Stimulated activated CD8-positive, alpha-beta memory T cell treated with anti-CD3 and anti-CD28 coated beads, Interleukin-15, amount 100 ng/mL, for 4 hours (primary cell): ENCODE data around the gene TUBA3E.
"Not testable (repeated sequence)": the region's sequence is repeated elsewhere in the genome, so short reads cannot be mapped to it uniquely, and the experiment has no call there.

ENCODE experiments used
- DNase-seq, 2 donors: peaks; one replicate each; pipeline ENCODE4 v3.0.0-alpha.2; 2020; ENCODE audit warnings: low read depth in 2 of 2

TUBA3E gene

DNA sequence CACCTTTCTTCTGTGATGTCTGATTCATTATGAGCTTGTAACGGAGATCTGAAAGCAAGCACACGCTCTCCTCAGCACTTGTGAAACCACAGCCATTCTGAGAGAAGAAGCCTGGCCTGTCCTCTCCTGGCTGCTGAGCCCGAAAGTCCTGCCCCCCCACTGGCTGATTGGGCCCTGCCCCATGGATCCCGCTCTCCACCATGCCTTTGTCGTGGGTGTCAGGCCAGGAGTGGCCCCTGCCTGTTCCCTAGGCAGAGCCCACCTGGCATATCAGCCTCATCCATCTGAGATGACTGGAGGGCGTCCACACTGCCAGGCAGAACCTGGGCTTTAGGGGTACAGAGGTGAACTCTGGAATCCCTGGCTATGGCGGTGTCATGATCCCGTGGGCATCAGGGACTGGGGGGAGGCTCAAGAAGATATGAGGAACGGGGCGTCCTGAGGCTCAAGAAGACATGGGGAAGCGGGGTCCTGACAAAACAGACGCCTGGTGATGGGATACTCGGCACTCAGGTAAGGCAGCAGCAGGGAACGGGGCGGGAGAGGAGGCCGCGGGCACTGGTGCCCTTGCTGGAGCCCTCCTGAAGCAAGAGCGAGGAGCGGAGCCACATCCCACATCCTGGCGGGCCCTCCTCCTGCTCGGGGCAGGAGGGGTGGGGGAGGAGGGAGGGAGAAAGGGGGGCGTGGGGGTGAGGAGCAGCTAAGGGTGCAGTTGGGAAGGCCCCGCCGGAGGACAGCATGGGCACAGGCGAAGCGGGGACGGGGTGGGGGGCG, 54.8 kb downstream of the TUBA3E start:
- DNase-seq, result not testable (repeated sequence)

GRCh38 chr2:130142396-130143265, 55.6 kb downstream of the TUBA3E start:
- DNase-seq, result not testable (repeated sequence)
